ENCODE data around the gene IQCM. TPM values are rescaled to one million over a fixed set of nuclear protein-coding genes. Genes with fewer than 3 reads are reported as not detected.

The IQCM gene
- polyA plus RNA-seq, 1 of the 3 experiments (the other 2 are of a cell fraction) = not detected

- Histone ChIP-seq H3F3A (replicated peaks; ENCODE audit: insufficient read depth) (no peaks in the 10 kb centered on the region), H3K36me3 (replicated peaks in 1 of 2; ENCODE audit: control insufficient read depth in 1 of 2, insufficient read depth in 2 of 2, low read length in 1 of 2) (no peaks in the 10 kb centered on the region), H4K20me1 (ENCODE audit: insufficient read depth) (no peaks in the 10 kb centered on the region), H3K79me2 (ENCODE audit: insufficient read depth) (no peaks in the 10 kb centered on the region), H3K4me3 (ENCODE audit: low read depth in 2 of 2, low read length in 1 of 2) (no peak overlapping the region), H3K27ac (ENCODE audit: low read depth in 2 of 2, low read length in 1 of 2) (no peak overlapping the region), H3K4me1 (ENCODE audit: control insufficient read depth in 1 of 2, insufficient read depth in 2 of 2, low read depth in 1 of 2, low read length in 1 of 2) (peaks cover 0 to 20% of the 10 kb centered on the region in 2 experiments; a peak in 1 of 4 replicates), H3K9me3 (no peaks in the 10 kb centered on the region), H3K9me2 (no peaks in the 10 kb centered on the region), H2AFZ (ENCODE audit: low read depth) (no peak overlapping the region), H3K4me2 (no peak overlapping the region), H3K27me3 (ENCODE audit: insufficient read depth) (peaks cover 7% of the 10 kb centered on the region; the same call in 1 of the 2 replicates), H3K9ac (no peak overlapping the region)
- CTCF ChIA-PET = interaction anchor here (0.7 kb wide), 1 partner anchor 16 kb away, joined by 3 read pairs; no protein-coding TSS in a partner anchor
- TF ChIP-seq TCF12 (IDR thresholded peaks at IDR 0.05) (no peak), USF2 (IDR thresholded peaks at IDR 0.05; ENCODE audit: borderline replicate concordance, low read depth, low read length) (no peak), NFIC (IDR thresholded peaks at IDR 0.05; ENCODE audit: borderline replicate concordance) (no peak), TEAD4 (IDR thresholded peaks at IDR 0.05; ENCODE audit: borderline replicate concordance, insufficient read depth) (no peak), POLR2AphosphoS5 (IDR thresholded peaks at IDR 0.05; ENCODE audit: low read depth, low read length) (no peak), EP300 (IDR thresholded peaks at IDR 0.05; ENCODE audit: borderline replicate concordance in 1 of 2, low read depth in 1 of 2, low read length in 1 of 2) (no peak), CHD2 (IDR thresholded peaks at IDR 0.05; ENCODE audit: low read length, partially characterized antibody) (no peak), IRF3 (IDR thresholded peaks at IDR 0.05; ENCODE audit: low read depth, low read length) (no peak), EZH2phosphoT487 (IDR thresholded peaks at IDR 0.05; ENCODE audit: borderline replicate concordance, low read depth) (no peak), TAF1 (IDR thresholded peaks at IDR 0.05; ENCODE audit: borderline replicate concordance, low read depth, low read length) (no peak), RFX5 (IDR thresholded peaks at IDR 0.05; ENCODE audit: low read length) (no peak), FOSL2 (IDR thresholded peaks at IDR 0.05; ENCODE audit: borderline replicate concordance, low read depth) (no peak), SMC3 (IDR thresholded peaks at IDR 0.05; ENCODE audit: low read depth, low read length) (no peak), PBX3 (IDR thresholded peaks at IDR 0.05) (no peak), SIN3A (IDR thresholded peaks at IDR 0.05; ENCODE audit: borderline replicate concordance, low read depth, low read length) (no peak), GABPA (IDR thresholded peaks at IDR 0.05; ENCODE audit: low read depth) (no peak), ZBTB33 (IDR thresholded peaks at IDR 0.05; ENCODE audit: borderline replicate concordance, low read depth) (no peak)
- POLR2A ChIA-PET = no interaction called here
- no peak for DNase-seq
These were observed 466.1 kb downstream of the IQCM start for GRCh38 chr4:149349541-149349940.

Data from SK-N-SH (cell line).